ENCODE measurements around the gene CFP. TPM values are rescaled to one million over a fixed set of nuclear protein-coding genes. Genes with fewer than 3 reads are reported as not detected.
"Not testable (repeated sequence)": the region's sequence is repeated elsewhere in the genome, so short reads cannot be mapped to it uniquely, and the experiment has no call there.

CFP gene
- total RNA-seq, 4 donors from 2014 or later: 0.60 to 10.0 (median 3.0) TPM

DNA sequence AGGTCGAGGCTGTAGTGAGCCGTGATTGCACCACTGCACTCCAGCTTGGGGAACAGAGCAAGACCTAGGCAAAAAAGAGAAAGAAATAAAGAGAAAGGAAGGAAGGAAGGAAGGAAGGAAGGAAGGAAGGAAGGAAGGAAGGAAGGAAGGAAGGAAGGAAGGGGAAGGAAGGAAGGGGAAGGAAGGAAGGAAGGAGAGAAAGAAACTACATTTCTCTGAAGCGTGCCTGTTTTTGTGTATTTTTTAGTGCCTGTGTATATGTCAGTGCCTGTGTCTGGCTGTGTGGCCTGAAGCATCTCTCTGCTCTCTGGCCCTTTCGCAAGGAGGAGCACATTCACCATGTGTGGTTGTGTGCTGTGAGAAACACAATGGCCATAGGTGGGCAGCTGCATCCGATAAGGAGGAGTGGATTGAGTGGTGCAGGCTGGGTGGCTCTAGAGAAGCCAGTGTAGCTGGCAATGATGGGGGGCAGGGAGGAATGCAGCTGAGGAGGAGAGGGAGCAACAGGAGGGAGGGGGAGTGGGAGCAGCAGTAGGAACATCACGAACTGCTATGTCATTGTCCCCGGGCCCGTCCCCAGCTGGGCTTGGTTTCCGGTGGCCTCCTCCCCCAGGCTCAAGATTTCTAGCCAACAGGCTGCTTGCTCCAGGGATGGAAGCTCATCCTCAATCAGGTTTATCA is 21.5 kb downstream of the CFP start:
- H3K27ac ChIP-seq: no peak overlapping the region
- 68% methylated on average over 9 of the region's 9 CpGs; no CpG with 5 or more reads in 1 of the 2 donors for WGBS, 2 donors (ENCODE audit: low coverage in 1 of 2)
- no peaks in the 10 kb centered on the region for H3K36me3 ChIP-seq
- intact Hi-C loops (cut with DNase I; ENCODE audit: low total_unique reads): no loop called here
- TF ChIP-seq EP300 (IDR thresholded peaks at IDR 0.05; ENCODE audit: low read depth) (no peak), POLR2AphosphoS5 (IDR thresholded peaks at IDR 0.05) (no peak), POLR2A (IDR thresholded peaks at IDR 0.05) (no peak)
- TF ChIP-seq, protein P1, sequence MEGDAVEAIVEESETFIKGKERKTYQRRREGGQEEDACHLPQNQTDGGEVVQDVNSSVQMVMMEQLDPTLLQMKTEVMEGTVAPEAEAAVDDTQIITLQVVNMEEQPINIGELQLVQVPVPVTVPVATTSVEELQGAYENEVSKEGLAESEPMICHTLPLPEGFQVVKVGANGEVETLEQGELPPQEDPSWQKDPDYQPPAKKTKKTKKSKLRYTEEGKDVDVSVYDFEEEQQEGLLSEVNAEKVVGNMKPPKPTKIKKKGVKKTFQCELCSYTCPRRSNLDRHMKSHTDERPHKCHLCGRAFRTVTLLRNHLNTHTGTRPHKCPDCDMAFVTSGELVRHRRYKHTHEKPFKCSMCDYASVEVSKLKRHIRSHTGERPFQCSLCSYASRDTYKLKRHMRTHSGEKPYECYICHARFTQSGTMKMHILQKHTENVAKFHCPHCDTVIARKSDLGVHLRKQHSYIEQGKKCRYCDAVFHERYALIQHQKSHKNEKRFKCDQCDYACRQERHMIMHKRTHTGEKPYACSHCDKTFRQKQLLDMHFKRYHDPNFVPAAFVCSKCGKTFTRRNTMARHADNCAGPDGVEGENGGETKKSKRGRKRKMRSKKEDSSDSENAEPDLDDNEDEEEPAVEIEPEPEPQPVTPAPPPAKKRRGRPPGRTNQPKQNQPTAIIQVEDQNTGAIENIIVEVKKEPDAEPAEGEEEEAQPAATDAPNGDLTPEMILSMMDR (IDR thresholded peaks at IDR 0.05): no peak
- DNase-seq: no peak
- no peaks in the 10 kb centered on the region for H3K4me1 ChIP-seq
- H3K27me3 ChIP-seq: no peaks in the 10 kb centered on the region
- no peaks in the 10 kb centered on the region for H3K9me3 ChIP-seq
- in situ Hi-C loops (cut with MboI; ENCODE audit: low pct_ligation_motif_present in 1 of 4, low pct_unique_long_range_greater_than_20kb in 1 of 4, low sequenced_read_pairs in 3 of 4): no loop called here
- no peak overlapping the region for H3K4me3 ChIP-seq

DNA sequence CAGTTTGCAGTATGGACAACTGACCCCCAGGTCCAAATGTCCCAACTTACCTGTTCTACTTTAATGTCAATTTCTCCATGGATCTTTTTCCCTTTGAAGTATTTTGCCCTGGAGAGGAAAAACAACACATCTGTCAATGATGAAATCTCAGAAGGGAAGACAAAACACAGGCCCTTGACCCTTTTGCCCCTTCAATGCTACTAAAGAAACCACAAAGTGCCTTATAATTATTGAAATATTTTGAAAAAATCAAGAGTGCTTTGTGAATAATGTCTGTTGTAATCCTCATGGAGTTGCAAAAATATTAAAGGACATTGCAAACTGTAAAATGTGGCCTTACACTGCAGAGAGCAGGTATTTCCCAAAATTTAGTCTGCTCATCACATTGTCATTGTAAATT is 22.6 kb downstream of the CFP start:
- intact Hi-C loops (cut with DNase I; ENCODE audit: low total_unique reads): no loop called here
- no peaks in the 10 kb centered on the region for H3K36me3 ChIP-seq
- H3K4me1 ChIP-seq: no peaks in the 10 kb centered on the region
- in situ Hi-C loops (cut with MboI; ENCODE audit: low pct_ligation_motif_present in 1 of 4, low pct_unique_long_range_greater_than_20kb in 1 of 4, low sequenced_read_pairs in 3 of 4): no loop called here
- no peak overlapping the region for H3K27ac ChIP-seq
- DNase-seq: no peak
- H3K9me3 ChIP-seq: no peaks in the 10 kb centered on the region
- TF ChIP-seq, protein P1 (IDR thresholded peaks at IDR 0.05): no peak
- TF ChIP-seq POLR2AphosphoS5 (IDR thresholded peaks at IDR 0.05): no peak
- TF ChIP-seq EP300 (IDR thresholded peaks at IDR 0.05; ENCODE audit: low read depth): no peak
- no peak for TF ChIP-seq POLR2A (IDR thresholded peaks at IDR 0.05)
- no peaks in the 10 kb centered on the region for H3K27me3 ChIP-seq
- H3K4me3 ChIP-seq: no peak overlapping the region

DNA sequence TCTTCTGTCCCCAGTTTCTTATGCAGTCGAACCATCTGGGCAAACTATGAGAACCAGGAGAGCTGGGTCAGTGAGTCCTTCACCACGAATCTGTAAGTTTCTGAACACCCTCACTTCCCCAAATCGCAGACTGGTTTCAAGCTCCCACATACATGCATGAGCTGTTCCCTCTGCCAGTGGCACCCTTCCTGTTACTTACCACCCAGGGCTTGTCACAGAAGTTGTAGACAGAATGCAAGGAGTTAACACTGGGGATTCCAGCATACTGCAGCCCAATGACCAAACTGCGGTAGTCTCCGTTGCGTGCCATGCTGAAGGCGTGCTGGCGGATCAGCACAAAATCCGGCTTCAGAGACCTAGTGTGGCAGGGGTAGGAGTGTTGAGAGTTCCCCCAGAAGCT is 24.7 kb downstream of the CFP start:
- Histone ChIP-seq H3K27ac (no peak overlapping the region), H3K4me3 (no peak overlapping the region), H3K9me3 (no peaks in the 10 kb centered on the region), H3K36me3 (no peaks in the 10 kb centered on the region), H3K4me1 (no peaks in the 10 kb centered on the region), H3K27me3 (no peaks in the 10 kb centered on the region)
- DNase-seq: no peak
- no peak for TF ChIP-seq EP300 (IDR thresholded peaks at IDR 0.05; ENCODE audit: low read depth)
- TF ChIP-seq POLR2A (IDR thresholded peaks at IDR 0.05): no peak
- TF ChIP-seq, protein P1 (IDR thresholded peaks at IDR 0.05): no peak
- TF ChIP-seq POLR2AphosphoS5 (IDR thresholded peaks at IDR 0.05): no peak
- WGBS, 2 donors (ENCODE audit: low coverage in 1 of 2): 78% methylated on average over 9 of the region's 9 CpGs; no CpG with 5 or more reads in 1 of the 2 donors
- intact Hi-C loops (cut with DNase I; ENCODE audit: low total_unique reads): no loop called here
- in situ Hi-C loops (cut with MboI; ENCODE audit: low pct_ligation_motif_present in 1 of 4, low pct_unique_long_range_greater_than_20kb in 1 of 4, low sequenced_read_pairs in 3 of 4): no loop called here

DNA sequence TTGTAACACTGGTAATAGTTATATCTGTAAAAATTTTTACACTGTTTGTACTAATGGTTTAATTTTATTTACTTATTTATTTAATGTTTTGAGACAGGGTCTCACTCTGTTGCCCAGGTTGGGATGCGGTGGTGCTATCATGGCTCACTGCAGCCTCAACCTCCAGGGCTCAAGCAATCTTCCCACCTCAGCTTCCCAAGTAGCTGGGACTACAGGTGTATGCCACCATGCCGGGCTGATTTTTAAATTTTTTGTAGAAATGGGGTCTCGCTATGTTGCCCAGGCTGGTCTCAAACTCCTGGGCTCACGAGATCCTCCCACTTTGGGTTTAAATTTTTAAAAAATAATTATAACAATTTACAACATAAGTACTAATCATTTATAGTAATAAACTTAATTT is 26.6 kb downstream of the CFP start:
- H3K36me3 ChIP-seq; H3K4me1 ChIP-seq; in situ Hi-C loops (cut with MboI; ENCODE audit: low pct_ligation_motif_present in 1 of 4, low pct_unique_long_range_greater_than_20kb in 1 of 4, low sequenced_read_pairs in 3 of 4); H3K27me3 ChIP-seq; H3K27ac ChIP-seq; intact Hi-C loops (cut with DNase I; ENCODE audit: low total_unique reads); H3K4me3 ChIP-seq; H3K9me3 ChIP-seq; DNase-seq: not testable (repeated sequence)
- 93% methylated on average over 4 of the region's 4 CpGs; no CpG with 5 or more reads in 1 of the 2 donors for WGBS, 2 donors (ENCODE audit: low coverage in 1 of 2)

DNA sequence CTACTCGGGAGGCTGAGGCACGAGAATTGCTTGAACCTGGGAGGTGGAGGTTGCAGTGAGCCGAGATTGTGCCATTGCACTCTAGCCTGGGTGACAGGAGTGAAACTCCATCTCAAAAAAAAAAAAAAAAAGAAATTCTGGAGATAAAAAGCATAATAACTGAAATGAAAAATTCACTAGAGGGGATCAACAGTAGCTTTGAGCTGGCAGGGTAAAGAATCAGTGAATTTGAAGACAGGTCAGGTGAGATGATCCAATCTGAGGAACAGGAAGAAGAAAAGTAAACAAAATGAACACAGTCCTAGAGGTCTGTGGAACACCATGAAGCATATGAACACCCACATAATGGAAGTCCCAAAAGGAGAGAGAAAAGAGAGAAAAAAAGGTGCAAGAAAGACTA is 32.5 kb downstream of the CFP start:
- WGBS, 2 donors (ENCODE audit: low coverage in 1 of 2): 89% methylated on average over 3 of the region's 3 CpGs; no CpG with 5 or more reads in 1 of the 2 donors
- H3K27ac ChIP-seq: no peak overlapping the region
- H3K4me1 ChIP-seq: no peaks in the 10 kb centered on the region
- in situ Hi-C loops (cut with MboI; ENCODE audit: low pct_ligation_motif_present in 1 of 4, low pct_unique_long_range_greater_than_20kb in 1 of 4, low sequenced_read_pairs in 3 of 4): no loop called here
- H3K27me3 ChIP-seq: no peaks in the 10 kb centered on the region
- TF ChIP-seq POLR2AphosphoS5 (IDR thresholded peaks at IDR 0.05): no peak
- no peak for TF ChIP-seq EP300 (IDR thresholded peaks at IDR 0.05; ENCODE audit: low read depth)
- no peaks in the 10 kb centered on the region for H3K9me3 ChIP-seq
- no peak for DNase-seq
- intact Hi-C loops (cut with DNase I; ENCODE audit: low total_unique reads): no loop called here
- H3K36me3 ChIP-seq: no peaks in the 10 kb centered on the region
- H3K4me3 ChIP-seq: no peak overlapping the region
